HG03159 (cell line): Measurements from ENCODE around the gene KCTD2.
"Not testable (repeated sequence)": the region's sequence is repeated elsewhere in the genome, so short reads cannot be mapped to it uniquely, and the experiment has no call there.

ENCODE experiments used
- ATAC-seq: cut with Tn5 transposase; IDR thresholded peaks from one replicate; pipeline ENCODE4 v1.9.1; 2021; ENCODE audit warnings: mild to moderate bottlenecking, moderate library complexity; ENCODE audit not compliant: unreplicated experiment

Gene KCTD2

GRCh38 chr17:75049057-75049456, 2.0 kb downstream of the KCTD2 start:
- no peak for ATAC-seq

- no peak for ATAC-seq
Observed at GRCh38 chr17:75049706-75050105, 2.7 kb downstream of the KCTD2 start.

GRCh38 chr17:75051941-75052340, 4.9 kb downstream of the KCTD2 start:
- ATAC-seq = no peak

DNA sequence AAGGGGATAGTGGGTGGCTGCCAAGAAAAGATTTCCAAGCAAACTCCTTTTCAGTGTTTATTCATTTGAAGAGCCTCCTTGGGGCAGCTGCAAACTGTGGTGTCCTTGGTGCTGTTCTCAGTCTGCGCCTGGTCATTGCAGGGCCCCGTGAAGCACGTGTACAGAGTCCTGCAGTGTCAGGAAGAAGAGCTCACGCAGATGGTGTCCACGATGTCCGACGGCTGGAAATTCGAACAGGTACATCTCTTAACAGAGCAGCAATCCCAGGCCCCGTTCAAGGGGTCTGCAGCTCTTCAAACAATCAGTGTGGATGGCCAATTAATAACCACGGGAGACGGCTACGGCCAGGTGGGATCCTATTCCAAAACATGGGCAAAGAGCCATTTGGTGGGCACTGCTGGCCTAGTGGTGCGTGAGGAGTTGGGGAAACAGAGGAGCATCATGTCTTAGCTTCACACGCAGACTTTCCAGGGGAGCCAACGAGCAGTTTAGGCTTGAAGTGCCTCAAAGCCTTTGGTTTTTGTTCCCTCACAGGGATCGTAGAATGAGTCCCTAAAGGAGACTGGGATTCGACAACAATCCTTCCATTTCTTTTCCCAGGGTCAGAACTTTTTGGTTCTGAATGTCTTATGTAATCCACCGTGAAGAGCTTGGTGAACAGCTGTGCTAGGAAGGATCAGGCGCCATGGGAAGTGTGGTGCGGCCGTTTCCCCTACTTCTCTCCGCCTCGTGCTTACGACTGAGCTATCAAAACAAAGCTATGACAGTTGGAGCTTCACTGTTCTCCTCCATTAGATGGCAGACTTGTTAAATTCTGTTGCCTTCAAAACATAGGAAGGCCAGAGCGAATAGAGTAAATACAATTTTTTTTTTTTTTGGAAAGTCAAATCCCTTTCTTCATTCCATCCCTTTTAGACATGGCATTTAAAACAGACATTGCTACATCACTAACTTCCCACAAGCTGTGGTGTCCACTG, 12.6 kb downstream of the KCTD2 start:
- ATAC-seq = no peak

- no peak for ATAC-seq
Observed at GRCh38 chr17:75060434-75061054, 13.5 kb downstream of the KCTD2 start.

DNA sequence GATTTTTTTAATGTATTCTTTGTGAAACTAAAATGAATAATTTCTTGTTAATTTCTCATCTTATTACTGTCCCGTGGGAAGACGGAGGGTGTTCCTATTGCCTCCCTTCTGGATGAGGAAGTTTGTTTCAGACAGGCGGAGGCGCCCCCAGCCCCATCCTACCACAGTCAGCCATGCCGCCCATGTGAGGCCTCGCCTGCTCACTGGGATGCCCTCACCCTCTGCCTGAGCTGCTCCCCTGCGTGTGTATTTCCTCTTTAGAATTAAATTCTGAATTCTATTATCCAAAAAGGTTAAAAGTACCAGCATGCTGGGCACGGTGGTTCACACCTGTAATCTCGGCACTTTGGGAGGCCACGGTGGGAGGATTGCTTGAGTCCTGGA, 14.0 kb downstream of the KCTD2 start:
- no peak for ATAC-seq

- ATAC-seq = no peak
Observed at GRCh38 chr17:75061618-75062017, 14.6 kb downstream of the KCTD2 start.

DNA sequence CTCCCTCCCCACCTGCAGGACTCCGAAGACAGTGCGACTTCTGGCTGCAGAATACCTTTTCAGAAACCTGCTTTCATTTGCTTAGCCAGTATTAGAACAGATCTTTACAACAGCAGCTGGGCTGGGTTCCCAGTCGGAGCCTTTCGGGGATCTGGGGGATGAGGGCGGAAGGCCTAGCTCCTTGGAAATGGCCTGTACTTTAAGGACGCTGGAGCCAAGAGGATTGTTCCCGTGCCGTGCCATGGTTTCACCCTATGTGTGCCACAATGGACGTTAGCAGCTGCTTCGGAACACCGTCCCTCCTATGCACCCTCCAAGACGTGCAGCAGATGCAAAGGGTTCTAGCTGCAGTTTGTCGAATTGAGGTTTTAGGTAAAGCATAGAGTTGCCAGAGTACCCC, 16.2 kb downstream of the KCTD2 start:
- no peak for ATAC-seq

- no peak for ATAC-seq
Observed at GRCh38 chr17:75063626-75064025, 16.6 kb downstream of the KCTD2 start.

DNA sequence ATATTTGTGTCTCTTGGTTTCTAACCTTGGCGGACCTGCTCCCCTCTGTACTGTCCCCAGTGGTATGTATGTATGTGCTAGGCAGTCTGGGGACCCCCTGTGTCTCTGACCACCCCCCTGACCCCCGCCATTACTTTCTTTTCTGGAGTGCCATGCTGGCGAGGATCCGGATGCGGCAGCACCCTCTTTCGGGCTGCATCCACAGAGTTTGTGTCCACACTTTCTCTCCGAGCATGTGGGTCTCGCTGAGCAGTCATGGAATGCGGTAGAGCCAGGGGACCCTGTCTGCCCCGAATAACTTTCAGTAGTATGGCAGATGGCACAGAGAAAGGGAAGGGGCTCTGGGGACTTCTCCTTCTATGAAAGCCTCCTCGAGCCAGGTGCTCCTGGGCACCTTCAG, 17.0 kb downstream of the KCTD2 start:
- ATAC-seq = no peak

DNA sequence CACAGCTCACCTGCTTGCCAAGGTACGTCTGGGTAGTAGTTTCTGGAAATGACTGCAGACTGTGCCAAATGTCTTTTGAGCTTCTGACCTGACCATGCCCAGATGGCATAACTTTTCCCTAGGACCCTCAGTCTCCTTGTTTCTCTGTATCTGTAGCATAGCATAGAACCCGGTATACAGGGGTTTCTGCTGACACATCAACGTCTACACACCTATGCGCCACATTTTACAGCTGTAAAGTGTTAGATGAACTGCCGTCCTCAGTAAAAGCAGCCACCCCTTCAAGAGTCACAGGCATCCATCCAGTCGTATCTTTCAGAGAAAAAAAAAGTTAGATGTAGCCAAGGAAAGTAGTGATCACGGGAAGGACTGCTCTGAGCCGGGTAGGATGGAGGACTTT, 17.4 kb downstream of the KCTD2 start:
- no peak for ATAC-seq

- no peak for ATAC-seq
Observed at GRCh38 chr17:75064867-75065561, 18.0 kb downstream of the KCTD2 start.

DNA sequence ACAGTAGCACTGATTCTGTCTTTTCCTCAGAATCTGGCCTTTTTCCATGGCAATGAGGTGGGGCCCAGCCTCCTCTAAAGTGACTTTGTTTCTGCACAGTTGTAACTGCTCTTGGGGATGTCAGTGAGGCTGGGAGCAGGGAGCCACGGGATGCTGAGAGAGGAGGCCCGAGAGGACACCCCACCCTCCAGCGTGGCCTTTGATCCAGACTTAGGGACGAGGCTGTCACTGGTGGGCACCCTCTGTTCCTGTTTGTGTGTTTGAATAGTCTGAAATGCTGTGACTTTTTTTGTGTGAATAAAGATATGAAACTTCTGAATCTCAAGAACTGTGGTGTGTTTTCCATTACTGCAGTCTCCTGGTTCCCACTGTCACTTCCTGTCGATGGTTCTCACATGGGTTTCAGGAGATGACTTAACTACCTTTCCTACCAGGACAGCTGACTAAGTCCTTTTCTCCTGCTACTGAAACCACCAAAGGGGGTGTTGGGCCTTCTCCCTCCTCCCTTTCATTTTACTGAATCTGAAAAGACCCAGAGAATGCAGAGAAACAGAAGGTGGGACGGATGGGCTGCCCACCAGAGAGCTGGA, 18.6 kb downstream of the KCTD2 start:
- ATAC-seq = no peak

- no peak for ATAC-seq
Observed at GRCh38 chr17:75067856-75068255, 20.8 kb downstream of the KCTD2 start.

DNA sequence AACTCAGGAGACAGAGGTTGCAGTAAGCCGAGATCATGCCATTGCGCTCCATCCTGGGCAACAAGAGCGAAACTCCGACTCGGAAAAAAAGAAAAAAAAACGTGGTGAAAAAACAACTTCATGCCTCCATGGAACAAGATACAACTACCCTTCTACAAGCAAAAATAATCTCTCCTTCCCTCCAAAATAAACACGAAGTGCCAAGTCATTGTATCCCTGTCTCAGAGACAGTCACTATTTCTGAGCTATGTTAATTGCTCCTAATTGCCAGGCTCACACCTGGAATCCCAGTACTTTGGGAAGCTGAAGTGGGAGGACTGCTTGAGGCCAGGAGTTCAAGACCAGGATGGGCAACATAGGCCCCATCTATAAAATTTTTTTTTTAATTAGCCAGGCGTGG, 21.7 kb downstream of the KCTD2 start:
- no peak for ATAC-seq

- no peak for ATAC-seq
Observed at GRCh38 chr17:75069783-75070182, 22.8 kb downstream of the KCTD2 start.

GRCh38 chr17:75071478-75072271, 24.6 kb downstream of the KCTD2 start:
- not testable (repeated sequence) for ATAC-seq

- not testable (repeated sequence) for ATAC-seq
Observed at GRCh38 chr17:75072909-75073308, 25.9 kb downstream of the KCTD2 start.

DNA sequence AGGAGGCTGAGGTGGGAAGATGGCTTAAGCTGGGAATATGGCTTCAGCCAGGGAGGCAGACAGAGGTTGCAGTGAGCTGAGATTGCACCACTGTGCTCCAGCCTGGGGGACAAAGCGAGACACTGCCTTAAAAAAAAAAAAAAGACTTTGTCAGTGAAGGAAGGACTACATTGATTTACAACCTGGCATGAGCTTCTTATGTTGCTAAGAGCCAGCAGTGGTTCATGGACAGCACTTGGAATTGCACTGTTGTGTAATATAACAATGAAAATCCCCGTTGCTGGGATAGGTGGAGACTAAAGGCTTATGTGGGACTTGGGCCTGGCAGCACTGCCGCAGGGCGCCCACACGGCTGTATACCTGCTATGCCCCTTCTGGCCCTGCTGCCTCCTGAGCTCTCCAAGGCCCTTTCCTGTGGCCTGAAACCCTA, 26.6 kb downstream of the KCTD2 start:
- ATAC-seq = no peak

DNA sequence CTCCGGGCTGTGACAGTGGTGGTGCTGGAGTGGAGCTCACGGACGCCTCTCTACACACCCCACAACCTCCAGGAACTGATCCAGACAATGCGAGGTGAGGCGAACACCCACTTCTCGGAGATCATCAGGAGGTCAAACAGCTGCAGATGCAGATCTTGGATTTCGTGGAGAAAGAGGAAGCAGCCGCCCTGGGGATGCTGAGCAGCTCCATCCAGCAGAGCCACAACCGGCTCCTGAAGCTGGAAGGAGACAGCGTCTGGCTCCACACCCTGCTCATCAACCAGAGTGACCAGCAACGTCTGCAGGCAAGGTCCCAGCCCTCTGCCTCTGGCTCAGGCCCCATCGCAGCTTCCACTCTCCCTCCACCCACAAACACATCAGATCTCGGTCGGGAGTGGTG, 27.5 kb downstream of the KCTD2 start:
- ATAC-seq = no peak
